ENCODE data around the gene ITGA11. TPM values are rescaled to one million over a fixed set of nuclear protein-coding genes. Genes with fewer than 3 reads are reported as not detected.

ITGA11 gene
- total RNA-seq, 2 donors from 2014 or later = 12.6 to 35.4 TPM

GRCh38 chr15:68265674-68266073 lies 166.3 kb downstream of the ITGA11 start:
- Histone ChIP-seq H3K36me3 (no peaks in the 10 kb centered on the region), H3K4me1 (no peaks in the 10 kb centered on the region), H3K9me3 (no peaks in the 10 kb centered on the region), H3K27ac (no peak overlapping the region), H3K4me3 (no peak overlapping the region), H3K27me3 (no peaks in the 10 kb centered on the region)
- no peak for DNase-seq (ENCODE audit: low spot score)
- no peak for TF ChIP-seq CTCF (IDR thresholded peaks at IDR 0.05)

- Histone ChIP-seq H3K36me3 (no peaks in the 10 kb centered on the region), H3K27me3 (no peaks in the 10 kb centered on the region), H3K4me1 (no peaks in the 10 kb centered on the region), H3K4me3 (no peak overlapping the region), H3K27ac (no peak overlapping the region), H3K9me3 (no peaks in the 10 kb centered on the region)
- no peak for TF ChIP-seq CTCF (IDR thresholded peaks at IDR 0.05)
- no peak for DNase-seq (ENCODE audit: low spot score)
These were observed 166.9 kb downstream of the ITGA11 start for GRCh38 chr15:68265081-68265480.

- Histone ChIP-seq H3K27me3 (no peaks in the 10 kb centered on the region), H3K36me3 (no peaks in the 10 kb centered on the region), H3K4me1 (no peaks in the 10 kb centered on the region), H3K9me3 (no peaks in the 10 kb centered on the region), H3K4me3 (no peak overlapping the region), H3K27ac (no peak overlapping the region)
- no peak for TF ChIP-seq CTCF (IDR thresholded peaks at IDR 0.05)
- DNase-seq (ENCODE audit: low spot score) = no peak
These were observed 167.7 kb downstream of the ITGA11 start for GRCh38 chr15:68264282-68264681.

- H3K9me3 ChIP-seq = no peaks in the 10 kb centered on the region
- no peak for DNase-seq (ENCODE audit: low spot score)
- no peaks in the 10 kb centered on the region for H3K36me3 ChIP-seq
- no peak overlapping the region for H3K27ac ChIP-seq
- no peaks in the 10 kb centered on the region for H3K4me1 ChIP-seq
- TF ChIP-seq CTCF (IDR thresholded peaks at IDR 0.05) = no peak
- no peak overlapping the region for H3K4me3 ChIP-seq
- no peaks in the 10 kb centered on the region for H3K27me3 ChIP-seq
These were observed 169.2 kb downstream of the ITGA11 start for GRCh38 chr15:68262514-68263356.

GRCh38 chr15:68261980-68262379 lies 170.0 kb downstream of the ITGA11 start:
- Histone ChIP-seq H3K4me1 (no peaks in the 10 kb centered on the region), H3K27ac (no peak overlapping the region), H3K4me3 (no peak overlapping the region), H3K36me3 (no peaks in the 10 kb centered on the region), H3K9me3 (no peaks in the 10 kb centered on the region), H3K27me3 (no peaks in the 10 kb centered on the region)
- no peak for TF ChIP-seq CTCF (IDR thresholded peaks at IDR 0.05)
- no peak for DNase-seq (ENCODE audit: low spot score)

- no peak overlapping the region for H3K4me3 ChIP-seq
- H3K27ac ChIP-seq = no peak overlapping the region
- DNase-seq (ENCODE audit: low spot score) = no peak
- H3K4me1 ChIP-seq = peaks cover 0 to 5% of the 10 kb centered on the region in 2 donors
- no peaks in the 10 kb centered on the region for H3K9me3 ChIP-seq
- no peaks in the 10 kb centered on the region for H3K27me3 ChIP-seq
- H3K36me3 ChIP-seq = no peaks in the 10 kb centered on the region
- no peak for TF ChIP-seq CTCF (IDR thresholded peaks at IDR 0.05)
These were observed 170.7 kb downstream of the ITGA11 start for GRCh38 chr15:68261241-68261640.

Measured in right atrium auricular region (tissue), 2 donors.